HepG2 (cell line): ENCODE data around the gene OVCA2. TPM values are rescaled to one million over a fixed set of nuclear protein-coding genes. Genes with fewer than 3 reads are reported as not detected.

ENCODE experiments used
- GLMP ChIP-seq: sonication (generic); formaldehyde crosslinking; IDR thresholded peaks from 2 replicates; pipeline ENCODE4 v1.9.0; 2021; ENCODE audit warnings: missing genetic modification reagents, mild to moderate bottlenecking, borderline replicate concordance
- HNRNPLL ChIP-seq: fragments of 200-400 bp; formaldehyde crosslinking; IDR thresholded peaks from 2 replicates; pipeline ENCODE4 v1.6.1; 2017; ENCODE audit warnings: mild to moderate bottlenecking, low read depth, low read length; ENCODE audit not compliant: poor library complexity, severe bottlenecking
- LCORL ChIP-seq, 2 experiments: fragments of 450-650 bp in 1 of 2; sonication (generic) in 1 of 2; formaldehyde crosslinking in 1 of 2; IDR thresholded peaks; 2 replicates each; pipeline versions ENCODE4 v1.5.0 to v1.6.1; 2017 to 2020; ENCODE audit warnings: antibody characterized with exemption in 1 of 2, missing genetic modification reagents in 1 of 2
- MTF2 ChIP-seq: sonication (generic); formaldehyde crosslinking; IDR thresholded peaks from 2 replicates; pipeline ENCODE4 v1.5.0; 2020; ENCODE audit warnings: missing genetic modification reagents, borderline replicate concordance
- NONO ChIP-seq, 2 experiments: fragments of 450-650 bp in 1 of 2; sonication (generic) in 1 of 2; formaldehyde crosslinking in 1 of 2; IDR thresholded peaks in 1 of 2; conservative IDR thresholded peaks in 1 of 2; 2 replicates each; pipeline versions ENCODE4 v1.6.1 to v1.8.0; 2017 to 2022; ENCODE audit warnings: mild to moderate bottlenecking in 1 of 2, missing genetic modification reagents in 1 of 2, moderate library complexity in 1 of 2
- PHF8 ChIP-seq: sonication (generic); formaldehyde crosslinking; IDR thresholded peaks from 2 replicates; pipeline ENCODE4 v1.5.0; 2020; ENCODE audit warnings: missing genetic modification reagents
- POGK ChIP-seq: sonication (generic); formaldehyde crosslinking; conservative IDR thresholded peaks from 2 replicates; pipeline ENCODE4 v1.8.0; 2022; ENCODE audit warnings: mild to moderate bottlenecking, moderate library complexity, missing genetic modification reagents
- RFX3 ChIP-seq: IDR thresholded peaks from 2 replicates; pipeline ENCODE4 v1.6.1; 2016; ENCODE audit warnings: missing biosample characterization, missing genetic modification reagents
- TFDP2 ChIP-seq: sonication (generic); formaldehyde crosslinking; IDR thresholded peaks from 2 replicates; pipeline ENCODE4 v1.4.0; 2020; ENCODE audit warnings: missing genetic modification reagents
- XRCC5 ChIP-seq: fragments of 200-400 bp; formaldehyde crosslinking; optimal IDR thresholded peaks from 2 replicates; pipeline ENCODE3; 2017; ENCODE audit warnings: mild to moderate bottlenecking, low read length
- ZBTB14 ChIP-seq: sonication (generic); formaldehyde crosslinking; IDR thresholded peaks from 2 replicates; pipeline ENCODE4 v1.4.0; 2020; ENCODE audit warnings: missing genetic modification reagents
- ZEB1 ChIP-seq: IDR thresholded peaks from 2 replicates; pipeline ENCODE4 v1.6.1; 2012; ENCODE audit warnings: mild to moderate bottlenecking, low read depth, inconsistent platforms; ENCODE audit not compliant: insufficient replicate concordance
- ZFP36L1 ChIP-seq: sonication (generic); formaldehyde crosslinking; IDR thresholded peaks from 2 replicates; pipeline ENCODE4 v1.8.0; 2022; ENCODE audit warnings: mild to moderate bottlenecking, missing genetic modification reagents, moderate library complexity
- ZNF24 ChIP-seq: fragments of 450-650 bp; IDR thresholded peaks from 2 replicates; pipeline ENCODE4 v1.6.1; 2017; ENCODE audit warnings: antibody characterized with exemption, mild to moderate bottlenecking
- ZNF333 ChIP-seq: sonication (generic); formaldehyde crosslinking; IDR thresholded peaks from 2 replicates; pipeline ENCODE4 v1.4.0; 2020; ENCODE audit warnings: mild to moderate bottlenecking, missing genetic modification reagents, borderline replicate concordance
- ZNF614 ChIP-seq: IDR thresholded peaks from 2 replicates; pipeline ENCODE4 v1.6.1; 2018; ENCODE audit warnings: missing biosample characterization, missing genetic modification reagents, inconsistent platforms, borderline replicate concordance
- ZNF704 ChIP-seq: sonication (generic); formaldehyde crosslinking; IDR thresholded peaks from 2 replicates; pipeline ENCODE4 v1.8.1; 2023; ENCODE audit warnings: mild to moderate bottlenecking, inconsistent platforms, moderate library complexity, missing genetic modification reagents, borderline replicate concordance
- ZNF790 ChIP-seq: sonication (generic); formaldehyde crosslinking; IDR thresholded peaks from 2 replicates; pipeline ENCODE4 v1.8.0; 2022; ENCODE audit warnings: missing genetic modification reagents, mild to moderate bottlenecking, borderline replicate concordance
- polyA plus RNA-seq, 8 experiments: library from polyadenylated mRNA; depleted of rRNA in 3 of 8; stranded (reverse) in 7 of 8; unstranded in 1 of 8; fragments of >200 nt; fragmentation: Illumina TruSeq in 4 of 8; extraction: Trizol in 4 of 8; gene quantifications; 2 replicates each; pipeline versions ENCODE4 v1.2.1 to v1.2.3, GENCODE V29; 2011 to 2016; ENCODE audit warnings: low read depth in 4 of 8, missing spikeins in 1 of 8, mixed read lengths in 1 of 8; ENCODE audit not compliant: insufficient read depth in 1 of 8
- total RNA-seq, 5 experiments: library from RNA; depleted of rRNA; stranded (reverse); fragments of >200 nt; fragmentation: Illumina TruSeq; extraction: Trizol; gene quantifications; 2 replicates each; pipeline ENCODE4 v1.2.3, GENCODE V29; 2016; ENCODE audit warnings: low read depth in 1 of 5
- TF ChIP-seq, protein P1 (sequence below): sonication (generic); formaldehyde crosslinking; IDR thresholded peaks from 2 replicates; pipeline ENCODE4 v1.5.0; 2020; ENCODE audit warnings: mild to moderate bottlenecking, missing genetic modification reagents, moderate library complexity

Gene OVCA2
- total and polyA plus RNA-seq, 2 of the 13 experiments (the other 11 are each of a cell fraction or from before 2014, with no cell fraction given), result 23.7 to 28.2 TPM

DNA sequence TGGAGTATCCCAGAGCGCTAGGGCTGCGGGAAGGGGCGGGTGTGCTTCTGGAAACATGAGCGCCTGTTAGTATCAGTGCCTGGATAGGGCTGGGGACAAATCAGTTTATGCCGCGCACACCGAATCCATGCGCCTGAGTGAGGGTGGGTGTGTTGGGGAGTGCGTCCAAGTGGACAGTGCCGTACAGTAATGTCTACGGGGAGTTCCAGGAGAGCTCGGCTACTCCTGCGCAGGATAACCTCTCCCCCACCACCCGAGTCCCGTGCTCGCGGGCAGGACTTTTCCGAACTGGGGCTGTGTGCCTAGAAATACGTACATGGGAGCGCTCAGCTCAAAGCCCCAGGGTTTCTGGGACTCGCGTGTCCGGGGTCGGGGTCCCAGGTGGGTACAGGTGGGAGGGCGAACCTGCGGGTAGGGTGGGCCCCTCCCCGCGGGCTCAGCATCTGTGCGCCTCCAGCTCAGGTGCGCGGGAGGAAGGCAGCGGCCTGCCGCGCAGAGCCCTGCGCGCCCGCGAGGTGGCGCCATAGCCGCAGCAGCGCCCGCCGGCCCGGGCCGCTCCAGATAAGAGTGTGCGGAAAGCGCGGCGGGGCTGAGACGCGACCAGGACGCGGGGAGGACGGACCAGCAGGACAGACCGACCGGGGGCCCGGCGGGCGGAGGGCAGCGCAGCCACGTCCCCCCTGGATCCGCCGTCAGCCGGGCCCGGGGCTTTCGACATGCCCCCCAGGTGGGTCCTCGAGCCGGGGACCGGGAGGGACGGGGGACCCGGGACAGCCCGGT lies 12.9 kb downstream of the OVCA2 start, which contains the start of gene HIC1 (continued):
- peak; percentile 93 for TF ChIP-seq MTF2 (CRISPR knock-in tag)
- TF ChIP-seq ZBTB14 (CRISPR knock-in tag), result peak; percentile 26; the same call in 1 of the 2 replicates
- peak; percentile 24 for TF ChIP-seq ZEB1
- peak; percentile 72 for TF ChIP-seq XRCC5
- no peak for TF ChIP-seq ZNF24
- TF ChIP-seq ZNF333 (CRISPR knock-in tag), result no peak
- no peak for TF ChIP-seq ZFP36L1 (CRISPR knock-in tag)
- TF ChIP-seq TFDP2, result peak; percentile 79
- TF ChIP-seq PHF8 (CRISPR knock-in tag), result no peak
- TF ChIP-seq HNRNPLL, result peak; percentile 70
- no peak for TF ChIP-seq ZNF614 (CRISPR knock-in tag)
- TF ChIP-seq, protein P1, sequence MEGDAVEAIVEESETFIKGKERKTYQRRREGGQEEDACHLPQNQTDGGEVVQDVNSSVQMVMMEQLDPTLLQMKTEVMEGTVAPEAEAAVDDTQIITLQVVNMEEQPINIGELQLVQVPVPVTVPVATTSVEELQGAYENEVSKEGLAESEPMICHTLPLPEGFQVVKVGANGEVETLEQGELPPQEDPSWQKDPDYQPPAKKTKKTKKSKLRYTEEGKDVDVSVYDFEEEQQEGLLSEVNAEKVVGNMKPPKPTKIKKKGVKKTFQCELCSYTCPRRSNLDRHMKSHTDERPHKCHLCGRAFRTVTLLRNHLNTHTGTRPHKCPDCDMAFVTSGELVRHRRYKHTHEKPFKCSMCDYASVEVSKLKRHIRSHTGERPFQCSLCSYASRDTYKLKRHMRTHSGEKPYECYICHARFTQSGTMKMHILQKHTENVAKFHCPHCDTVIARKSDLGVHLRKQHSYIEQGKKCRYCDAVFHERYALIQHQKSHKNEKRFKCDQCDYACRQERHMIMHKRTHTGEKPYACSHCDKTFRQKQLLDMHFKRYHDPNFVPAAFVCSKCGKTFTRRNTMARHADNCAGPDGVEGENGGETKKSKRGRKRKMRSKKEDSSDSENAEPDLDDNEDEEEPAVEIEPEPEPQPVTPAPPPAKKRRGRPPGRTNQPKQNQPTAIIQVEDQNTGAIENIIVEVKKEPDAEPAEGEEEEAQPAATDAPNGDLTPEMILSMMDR (CRISPR knock-in tag), result peak; percentile 81
- TF ChIP-seq ZNF704, result 0 out of 2 replicates have a peak, but pooled peaks have one; percentile 43
- TF ChIP-seq NONO (IDR thresholded peaks at IDR 0.05), result no peak
- peak; percentile 65; the same call in 1 of the 2 replicates for TF ChIP-seq NONO (CRISPR knock-in tag; conservative IDR thresholded peaks at IDR 0.05)
- TF ChIP-seq LCORL (IDR thresholded peaks at IDR 0.05), result no peak
- peak; percentile 53; the same call in 1 of the 2 replicates for TF ChIP-seq LCORL (CRISPR knock-in tag; IDR thresholded peaks at IDR 0.05)
- TF ChIP-seq GLMP (CRISPR knock-in tag), result no peak
- TF ChIP-seq ZNF790, result 0 out of 2 replicates have a peak, but pooled peaks have one; percentile 26
- TF ChIP-seq RFX3, result no peak
- 0 out of 2 replicates have a peak, but pooled peaks have one; percentile 25 for TF ChIP-seq POGK
